Naive thymus-derived CD8-positive, alpha-beta T cell (primary cell): ENCODE measurements around the gene TAGAP. TPM values are rescaled to one million over a fixed set of nuclear protein-coding genes. Genes with fewer than 3 reads are reported as not detected.
"Not testable (repeated sequence)": the region's sequence is repeated elsewhere in the genome, so short reads cannot be mapped to it uniquely, and the experiment has no call there.

Experiments used
- ATAC-seq, 2 donors: fragments of 150-1000 bp; cut with Tn5 transposase in 1 of 2; sonication (Bioruptor Pico), chemical (Tn5 transposase) in 1 of 2; 1 replicate in 1 of 2; 2 replicates in 1 of 2; pipeline ENCODE4 v1.10.0; 2021; ENCODE audit warnings: mild to moderate bottlenecking in 2 of 2, moderate library complexity in 2 of 2
- POLR2A ChIA-PET: fragments of 350-600 bp; sonication (Branson Sonifier 250); formaldehyde crosslinking; loops from one replicate; lab custom pipeline; 2021; ENCODE audit warnings: antibody characterized with exemption; lab: Charles Lee
- DNase-seq, 10 donors: peaks; one replicate each; pipeline versions ENCODE4 v3.0.0 to v3.0.0-alpha.2; 2020 to 2022
- H3K27ac Mint-ChIP-seq, 10 donors: one replicate each; pipeline ENCODE4 v1.8.0; 2020 to 2022; ENCODE audit warnings: mild to moderate bottlenecking in 10 of 10, mixed read lengths in 10 of 10, moderate library complexity in 4 of 10, inconsistent platforms in 1 of 10
- H3K27me3 Mint-ChIP-seq, 5 donors: one replicate each; pipeline ENCODE4 v1.8.0; 2021 to 2022; ENCODE audit warnings: mixed read lengths in 5 of 5
- H3K36me3 Mint-ChIP-seq, 3 donors: one replicate each; pipeline ENCODE4 v1.8.0; 2020 to 2022; ENCODE audit warnings: mixed read lengths in 3 of 3, mild to moderate bottlenecking in 2 of 3, inconsistent platforms in 1 of 3
- H3K4me1 Mint-ChIP-seq, 4 donors: one replicate each; pipeline ENCODE4 v1.8.0; 2021 to 2022; ENCODE audit warnings: mixed read lengths in 4 of 4
- H3K4me3 Mint-ChIP-seq, 10 donors: one replicate each; pipeline ENCODE4 v1.8.0; 2020 to 2022; ENCODE audit warnings: mild to moderate bottlenecking in 10 of 10, mixed read lengths in 10 of 10, moderate library complexity in 6 of 10, inconsistent platforms in 1 of 10
- H3K9me3 Mint-ChIP-seq, 9 donors: one replicate each; pipeline ENCODE4 v1.8.0; 2020 to 2022; ENCODE audit warnings: mixed read lengths in 9 of 9, mild to moderate bottlenecking in 3 of 9, inconsistent platforms in 1 of 9, moderate library complexity in 1 of 9
- polyA plus RNA-seq, 3 donors: library from polyadenylated mRNA; unstranded; fragments of 300-500 nt; fragmentation: Illumina TruSeq; gene quantifications; one replicate each; pipeline ENCODE4 v1.2.3, GENCODE V29; 2021
- total RNA-seq, 8 experiments: library from RNA in 2 of 8; stranded (reverse) in 2 of 8; gene quantifications; one replicate each; pipeline ENCODE4 v1.2.3 and lab custom pipeline; 2021 to 2026

Gene TAGAP
- total and polyA plus RNA-seq, 5 experiments from 2014 or later = 54.5 to 111 (median 97.4) TPM

DNA sequence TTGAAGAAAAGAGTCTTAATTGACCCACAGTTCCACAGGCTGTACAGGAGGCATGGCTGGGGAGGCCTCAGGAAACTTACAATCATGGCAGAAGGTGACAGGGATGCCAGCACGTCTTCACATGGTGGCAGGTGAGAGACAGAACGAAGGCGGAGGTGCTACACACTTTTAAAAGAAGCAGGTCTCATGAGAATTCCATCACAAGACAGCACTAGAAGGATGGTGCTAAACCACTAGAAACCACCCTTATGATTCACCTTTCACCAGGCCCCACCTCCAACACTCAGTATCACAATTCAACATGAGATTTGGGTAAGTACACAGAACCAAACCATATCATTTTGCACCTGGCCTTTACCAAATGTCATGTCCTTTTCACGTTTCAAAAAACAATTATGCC lies 20.9 kb downstream of the TAGAP start:
- ATAC-seq (no peak), DNase-seq (no peak)
- Mint-ChIP-seq H3K27ac (peak overlapping the region in 2 of 10 donors; percentile 4 to 77), H3K9me3 (peaks cover 0 to 34% (median 27%) of the 10 kb centered on the region in 9 donors), H3K36me3 (peaks cover 2 to 23% (median 23%) of the 10 kb centered on the region in 3 donors), H3K4me1 (peaks cover 6 to 11% (median 7%) of the 10 kb centered on the region in 4 donors), H3K27me3 (no peaks in the 10 kb centered on the region), H3K4me3 (no peak overlapping the region)
- POLR2A ChIA-PET = no interaction called here

DNA sequence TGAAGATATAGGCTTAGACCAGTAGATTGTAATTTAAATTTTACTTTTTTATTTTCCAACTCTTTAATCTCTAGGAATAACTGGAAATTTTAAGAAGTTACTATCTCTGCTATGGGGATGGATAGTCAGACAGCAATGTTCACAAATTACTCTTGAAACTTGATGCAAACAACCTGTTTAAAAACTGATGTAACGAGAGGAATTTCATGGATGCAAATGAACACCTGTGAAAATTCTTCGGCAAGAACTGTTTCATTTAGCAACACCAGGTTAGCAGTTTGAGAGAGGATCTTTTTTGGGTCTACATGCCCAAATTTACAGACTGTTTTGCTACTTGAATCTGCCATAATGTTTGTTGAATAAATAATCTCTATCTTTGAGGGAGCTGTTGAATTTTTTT lies 24.8 kb downstream of the TAGAP start:
- Mint-ChIP-seq H3K36me3 (peaks cover 0 to 14% (median 12%) of the 10 kb centered on the region in 3 donors), H3K27ac (peak overlapping the region in 3 of 10 donors; percentile 22 to 75 (median 65)), H3K27me3 (no peaks in the 10 kb centered on the region), H3K4me3 (no peak overlapping the region), H3K4me1 (peaks cover 9 to 35% (median 22%) of the 10 kb centered on the region in 4 donors), H3K9me3 (peaks cover 0 to 21% (median 16%) of the 10 kb centered on the region in 9 donors)
- POLR2A ChIA-PET = interaction anchor here (0.7 kb wide), 1 partner anchor 20 kb away, joined by 3 read pairs; the partner anchor contains the start of gene RSPH3
- no peak for DNase-seq
- no peak for ATAC-seq

DNA sequence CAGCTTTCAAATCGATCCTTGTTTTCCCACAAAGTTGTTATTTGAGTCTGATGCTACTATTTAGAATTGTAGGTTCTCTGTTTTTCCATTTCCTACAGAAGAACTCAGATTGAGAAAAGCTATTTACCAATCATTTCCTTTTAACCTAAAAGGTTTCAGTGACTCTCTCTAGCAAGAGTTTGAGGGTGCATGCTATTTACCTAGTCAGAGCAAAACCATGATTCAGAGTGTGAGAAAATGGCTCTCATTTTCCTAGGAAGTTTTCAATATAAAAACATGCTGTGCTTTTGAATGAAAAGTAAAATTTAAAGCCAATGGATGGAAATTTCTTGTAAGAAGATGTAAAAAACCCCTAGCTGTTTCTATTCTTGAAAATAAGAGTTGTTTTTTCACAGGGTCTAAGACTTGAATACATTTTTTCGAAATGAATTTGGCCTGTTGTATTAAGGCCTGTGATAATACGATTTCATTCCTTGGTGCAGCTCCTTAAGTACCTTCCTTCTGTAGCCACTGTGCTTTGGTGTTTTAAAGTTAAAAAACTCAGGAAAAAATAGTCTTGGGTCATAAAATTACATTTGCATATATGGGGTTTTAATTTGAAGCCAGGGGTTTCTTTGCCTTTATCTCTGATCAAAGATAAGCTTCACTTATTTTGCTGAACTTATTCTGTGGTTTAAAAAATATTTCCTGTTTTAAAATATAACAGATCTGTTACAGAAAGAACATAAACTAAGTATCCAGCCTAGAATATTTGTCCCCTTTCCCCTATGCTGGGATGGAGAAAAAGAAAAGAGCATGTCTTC lies 26.8 kb downstream of the TAGAP start:
- H3K27me3 Mint-ChIP-seq = no peaks in the 10 kb centered on the region
- DNase-seq = no peak
- peak overlapping the region in 8 of 10 donors; percentile 0 to 56 (median 31) for H3K4me3 Mint-ChIP-seq
- peak; percentile 16 to 63 for ATAC-seq
- peaks cover 0 to 6% (median 1%) of the 10 kb centered on the region in 9 donors for H3K9me3 Mint-ChIP-seq
- POLR2A ChIA-PET = interaction anchor here (0.6 to 2.1 kb wide), 5 partner anchors 18 to 90 kb away, joined by 3 to 7 read pairs (median 3); partner anchors contain the start of gene RSPH3
- H3K4me1 Mint-ChIP-seq = peaks cover 12 to 52% (median 27%) of the 10 kb centered on the region in 4 donors
- peak overlapping the region; percentile 1 to 88 (median 72) for H3K27ac Mint-ChIP-seq
- H3K36me3 Mint-ChIP-seq = no peaks in the 10 kb centered on the region

GRCh38 chr6:159014406-159014805 lies 30.4 kb downstream of the TAGAP start:
- no peak for DNase-seq
- no peak overlapping the region for H3K4me3 Mint-ChIP-seq
- no peaks in the 10 kb centered on the region for H3K9me3 Mint-ChIP-seq
- peak overlapping the region in 3 of 10 donors; percentile 17 to 57 (median 51) for H3K27ac Mint-ChIP-seq
- ATAC-seq = no peak
- peaks cover 13 to 61% (median 30%) of the 10 kb centered on the region in 4 donors for H3K4me1 Mint-ChIP-seq
- no peaks in the 10 kb centered on the region for H3K36me3 Mint-ChIP-seq
- no peaks in the 10 kb centered on the region for H3K27me3 Mint-ChIP-seq
- POLR2A ChIA-PET = interaction anchor here (3.6 kb wide), 1 partner anchor 92 kb away, joined by 11 read pairs; no protein-coding TSS in a partner anchor

DNA sequence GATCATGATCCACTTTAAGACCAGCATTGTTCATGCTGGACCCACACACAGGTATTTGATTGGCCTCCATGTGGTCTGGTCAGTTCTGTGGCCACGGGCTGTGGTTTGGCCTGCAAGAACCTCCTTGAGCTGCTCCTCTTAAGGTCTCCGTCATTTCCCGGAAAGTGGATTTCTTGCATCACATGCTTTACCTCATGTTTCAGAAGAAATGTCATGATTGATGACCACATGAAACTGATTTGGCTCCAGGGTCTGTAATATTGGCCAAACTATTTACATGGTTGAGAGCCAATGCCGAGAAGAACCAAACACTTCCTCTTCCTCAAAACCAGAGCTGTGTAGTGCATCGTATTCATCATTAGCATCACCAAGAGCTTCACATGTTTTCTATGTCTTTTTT lies 31.6 kb downstream of the TAGAP start:
- Mint-ChIP-seq H3K9me3 (no peaks in the 10 kb centered on the region), H3K36me3 (no peaks in the 10 kb centered on the region), H3K27ac (peak overlapping the region in 3 of 10 donors; percentile 11 to 74 (median 61)), H3K4me3 (no peak overlapping the region), H3K27me3 (no peaks in the 10 kb centered on the region), H3K4me1 (peaks cover 9 to 59% (median 21%) of the 10 kb centered on the region in 4 donors)
- ATAC-seq = peak in 1 of 2 donors; percentile 23
- DNase-seq = no peak
- POLR2A ChIA-PET = interaction anchor here (0.9 to 3.6 kb wide), 3 partner anchors 10 to 121 kb away, joined by 3 to 11 read pairs (median 4); no protein-coding TSS in a partner anchor

GRCh38 chr6:159012201-159012600 lies 32.6 kb downstream of the TAGAP start:
- Mint-ChIP-seq H3K9me3 (no peaks in the 10 kb centered on the region), H3K36me3 (no peaks in the 10 kb centered on the region), H3K4me1 (peaks cover 6 to 51% (median 18%) of the 10 kb centered on the region in 4 donors), H3K27ac (peak overlapping the region in 4 of 10 donors; percentile 1 to 64 (median 14)), H3K27me3 (no peaks in the 10 kb centered on the region), H3K4me3 (no peak overlapping the region)
- POLR2A ChIA-PET = interaction anchor here (0.9 to 6.3 kb wide), 3 partner anchors 51 to 94 kb away, joined by 3 to 55 read pairs (median 11); no protein-coding TSS in a partner anchor
- ATAC-seq = no peak
- no peak for DNase-seq

DNA sequence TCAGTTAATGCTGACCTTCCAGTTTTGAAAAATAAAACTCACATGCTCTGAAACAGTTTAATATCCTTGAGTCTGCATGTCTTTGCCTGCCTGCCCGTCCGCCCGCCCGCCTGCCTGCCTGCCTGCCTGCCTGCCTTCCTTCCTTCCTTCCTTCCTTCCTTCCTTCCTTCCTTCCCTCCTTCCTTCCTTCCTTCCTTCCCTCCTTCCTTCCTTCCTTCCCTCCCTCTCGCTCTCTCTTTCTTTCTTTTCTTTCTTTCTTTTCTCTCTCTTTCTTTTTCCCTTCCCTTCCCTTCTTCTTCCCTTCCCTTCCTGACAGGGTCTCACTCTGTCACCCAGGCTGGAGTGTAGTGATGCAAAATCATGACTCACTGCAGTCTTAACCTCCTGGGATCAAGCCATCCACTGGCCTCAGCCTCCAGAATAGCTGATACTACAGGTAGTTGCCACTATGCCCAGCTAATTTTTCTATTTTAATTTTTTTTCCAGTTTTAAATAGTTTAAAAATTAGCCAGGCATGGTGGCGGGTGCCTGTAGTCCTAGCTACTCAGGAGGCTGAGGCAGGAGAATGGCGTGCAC lies 34.7 kb downstream of the TAGAP start:
- DNase-seq, H3K36me3 Mint-ChIP-seq, H3K4me3 Mint-ChIP-seq, H3K27me3 Mint-ChIP-seq, H3K9me3 Mint-ChIP-seq, ATAC-seq: not testable (repeated sequence)
- Mint-ChIP-seq H3K4me1 (peaks cover 6 to 43% (median 17%) of the 10 kb centered on the region in 4 donors), H3K27ac (peak overlapping the region in 2 of 10 donors; percentile 55 to 60)
- POLR2A ChIA-PET = interaction anchor here (1.3 to 6.3 kb wide), 3 partner anchors 10 to 95 kb away, joined by 3 to 55 read pairs (median 5); partner anchors contain the start of genes RSPH3 and TAGAP

DNA sequence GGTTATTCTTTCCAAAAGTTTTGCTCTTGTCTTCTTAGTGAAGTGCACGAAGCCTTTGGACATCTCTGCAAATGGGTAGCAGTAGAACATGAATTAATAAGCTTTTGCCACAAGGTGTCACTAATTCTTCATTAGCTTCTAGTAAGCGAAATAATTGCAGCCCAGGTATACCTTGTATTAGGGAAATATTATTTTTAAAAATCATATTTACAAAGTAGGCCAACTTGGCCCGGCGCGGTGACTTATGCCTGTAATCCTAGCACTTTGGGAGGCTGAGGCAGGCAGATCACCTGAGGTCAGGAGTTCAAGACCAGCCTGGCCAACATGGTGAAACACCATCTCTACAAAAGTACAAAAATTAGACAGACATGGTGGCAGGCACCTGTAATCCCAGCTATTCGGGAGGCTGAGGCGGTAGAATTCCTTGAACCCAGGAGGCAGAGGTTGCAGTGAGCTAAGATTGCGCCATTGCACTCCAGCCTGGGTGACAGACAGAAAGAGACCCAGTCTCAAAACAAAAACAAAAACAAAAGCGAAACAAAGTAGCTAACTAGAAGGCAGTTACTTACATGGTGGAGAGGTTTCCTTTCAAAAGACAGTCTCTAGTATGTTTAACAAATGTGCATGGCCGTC lies 36.0 kb downstream of the TAGAP start:
- Mint-ChIP-seq H3K27me3 (no peaks in the 10 kb centered on the region), H3K36me3 (no peaks in the 10 kb centered on the region), H3K4me3 (peak overlapping the region in 2 of 10 donors; percentile 36 to 73), H3K27ac (peak overlapping the region in 2 of 10 donors; percentile 42 to 76), H3K9me3 (no peaks in the 10 kb centered on the region), H3K4me1 (peaks cover 6 to 31% (median 20%) of the 10 kb centered on the region in 4 donors)
- POLR2A ChIA-PET = interaction anchor here (0.8 to 6.3 kb wide), 8 partner anchors 30 to 126 kb away, joined by 3 to 55 read pairs (median 4); partner anchors contain the start of gene TAGAP
- peak in 3 of 10 donors; percentile 56 to 64 (median 59) for DNase-seq
- ATAC-seq = peak; percentile 47 to 82

GRCh38 chr6:159007510-159007909 lies 37.3 kb downstream of the TAGAP start:
- DNase-seq (no peak), ATAC-seq (no peak)
- peak overlapping the region in 4 of 10 donors; percentile 16 to 71 (median 58) for H3K27ac Mint-ChIP-seq
- no peaks in the 10 kb centered on the region for H3K27me3 Mint-ChIP-seq
- no peak overlapping the region for H3K4me3 Mint-ChIP-seq
- H3K9me3 Mint-ChIP-seq = no peaks in the 10 kb centered on the region
- peaks cover 0 to 26% (median 18%) of the 10 kb centered on the region in 4 donors for H3K4me1 Mint-ChIP-seq
- H3K36me3 Mint-ChIP-seq = no peaks in the 10 kb centered on the region
- POLR2A ChIA-PET = interaction anchor here (1.0 to 6.3 kb wide), 4 partner anchors 8 to 127 kb away, joined by 3 to 55 read pairs (median 6); partner anchors contain the start of genes RSPH3 and TAGAP

- Mint-ChIP-seq H3K4me1 (peaks cover 11 to 29% (median 25%) of the 10 kb centered on the region in 4 donors), H3K36me3 (no peaks in the 10 kb centered on the region)
Observed at GRCh38 chr6:159005436-159005835, 39.4 kb downstream of the TAGAP start.

GRCh38 chr6:159004592-159004991 lies 40.2 kb downstream of the TAGAP start:
- H3K4me1 Mint-ChIP-seq = peaks cover 14 to 30% (median 24%) of the 10 kb centered on the region in 4 donors
- no peaks in the 10 kb centered on the region for H3K36me3 Mint-ChIP-seq
- H3K27ac Mint-ChIP-seq = peak overlapping the region in 1 of 10 donors; percentile 8
- ATAC-seq (no peak), DNase-seq (no peak)
- no peaks in the 10 kb centered on the region for H3K9me3 Mint-ChIP-seq
- POLR2A ChIA-PET = no interaction called here
- H3K4me3 Mint-ChIP-seq = no peak overlapping the region
- H3K27me3 Mint-ChIP-seq = no peaks in the 10 kb centered on the region

More at GRCh38 chr6:159005436-159005835, 39.4 kb downstream of the TAGAP start:
- Mint-ChIP-seq H3K4me3 (no peak overlapping the region), H3K27ac (peak overlapping the region in 1 of 10 donors; percentile 8), H3K27me3 (no peaks in the 10 kb centered on the region), H3K9me3 (no peaks in the 10 kb centered on the region)
- ATAC-seq (no peak), DNase-seq (no peak)
- POLR2A ChIA-PET = interaction anchor here (0.6 kb wide), 1 partner anchor 128 kb away, joined by 3 read pairs; no protein-coding TSS in a partner anchor
